Measurements from ENCODE around the gene CD53.

Gene CD53

GRCh38 chr1:110914676-110915075 is 41.7 kb downstream of the CD53 start:
- no peak for DNase-seq (ENCODE audit: extremely low spot score)
- POLR2A ChIA-PET = no interaction called here
- CTCF ChIA-PET = interaction anchor here (1.2 kb wide), 1 partner anchor 33 kb away, joined by 3 read pairs; no protein-coding TSS in a partner anchor
- no peak for TF ChIP-seq CTCF (IDR thresholded peaks at IDR 0.05; ENCODE audit: control extremely low read depth, extremely low read depth, low read depth, missing control alignments)

- CTCF ChIA-PET = no interaction called here
- no peak for DNase-seq (ENCODE audit: extremely low spot score)
- no peak for TF ChIP-seq CTCF (IDR thresholded peaks at IDR 0.05; ENCODE audit: control extremely low read depth, extremely low read depth, low read depth, missing control alignments)
- POLR2A ChIA-PET = no interaction called here
Measured at GRCh38 chr1:110915804-110916203, 42.9 kb downstream of the CD53 start.

- no peak for DNase-seq (ENCODE audit: extremely low spot score)
- ChIA-PET POLR2A (no interaction called here), CTCF (no interaction called here)
- TF ChIP-seq CTCF (IDR thresholded peaks at IDR 0.05; ENCODE audit: control extremely low read depth, extremely low read depth, low read depth, missing control alignments) = no peak
Measured at GRCh38 chr1:110916274-110916668, 43.3 kb downstream of the CD53 start.

GRCh38 chr1:110916669-110917306 is 43.8 kb downstream of the CD53 start:
- ChIA-PET POLR2A (no interaction called here), CTCF (no interaction called here)
- TF ChIP-seq CTCF (IDR thresholded peaks at IDR 0.05; ENCODE audit: control extremely low read depth, extremely low read depth, low read depth, missing control alignments) = no peak
- DNase-seq (ENCODE audit: extremely low spot score) = peak; percentile 27

GRCh38 chr1:110918016-110918415 is 45.1 kb downstream of the CD53 start:
- no peak for TF ChIP-seq CTCF (IDR thresholded peaks at IDR 0.05; ENCODE audit: control extremely low read depth, extremely low read depth, low read depth, missing control alignments)
- no peak for DNase-seq (ENCODE audit: extremely low spot score)
- ChIA-PET CTCF (no interaction called here), POLR2A (no interaction called here)

- no peak for TF ChIP-seq CTCF (IDR thresholded peaks at IDR 0.05; ENCODE audit: control extremely low read depth, extremely low read depth, low read depth, missing control alignments)
- DNase-seq (ENCODE audit: extremely low spot score) = no peak
- ChIA-PET CTCF (no interaction called here), POLR2A (no interaction called here)
Measured at GRCh38 chr1:110921953-110922352, 49.0 kb downstream of the CD53 start.
